ENCODE measurements around the gene MBNL2.

DNA sequence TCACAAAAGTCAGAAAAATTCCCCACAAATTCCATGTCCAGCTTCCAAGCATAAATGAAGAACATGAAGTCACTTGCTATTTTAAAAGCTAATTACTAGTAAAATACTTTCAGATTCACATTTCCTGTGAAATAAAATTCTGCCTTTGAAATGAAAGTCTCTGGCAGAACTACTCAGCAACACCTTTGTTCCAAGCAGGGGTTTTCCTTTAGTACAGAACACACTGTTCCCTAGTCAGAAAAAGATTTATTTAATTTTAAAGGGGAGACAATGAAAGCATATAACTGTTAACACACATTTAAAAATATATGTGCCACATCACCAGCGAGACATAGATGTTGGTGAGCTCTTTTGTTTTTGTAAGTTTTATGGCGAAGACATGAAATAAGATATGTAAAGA is 185.4 kb downstream of the MBNL2 start:
- TF ChIP-seq, protein P1, sequence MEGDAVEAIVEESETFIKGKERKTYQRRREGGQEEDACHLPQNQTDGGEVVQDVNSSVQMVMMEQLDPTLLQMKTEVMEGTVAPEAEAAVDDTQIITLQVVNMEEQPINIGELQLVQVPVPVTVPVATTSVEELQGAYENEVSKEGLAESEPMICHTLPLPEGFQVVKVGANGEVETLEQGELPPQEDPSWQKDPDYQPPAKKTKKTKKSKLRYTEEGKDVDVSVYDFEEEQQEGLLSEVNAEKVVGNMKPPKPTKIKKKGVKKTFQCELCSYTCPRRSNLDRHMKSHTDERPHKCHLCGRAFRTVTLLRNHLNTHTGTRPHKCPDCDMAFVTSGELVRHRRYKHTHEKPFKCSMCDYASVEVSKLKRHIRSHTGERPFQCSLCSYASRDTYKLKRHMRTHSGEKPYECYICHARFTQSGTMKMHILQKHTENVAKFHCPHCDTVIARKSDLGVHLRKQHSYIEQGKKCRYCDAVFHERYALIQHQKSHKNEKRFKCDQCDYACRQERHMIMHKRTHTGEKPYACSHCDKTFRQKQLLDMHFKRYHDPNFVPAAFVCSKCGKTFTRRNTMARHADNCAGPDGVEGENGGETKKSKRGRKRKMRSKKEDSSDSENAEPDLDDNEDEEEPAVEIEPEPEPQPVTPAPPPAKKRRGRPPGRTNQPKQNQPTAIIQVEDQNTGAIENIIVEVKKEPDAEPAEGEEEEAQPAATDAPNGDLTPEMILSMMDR (IDR thresholded peaks at IDR 0.05): no peak
- no peak for TF ChIP-seq POLR2AphosphoS5 (IDR thresholded peaks at IDR 0.05)

Data from breast epithelium (tissue), 3 donors.